GM21526 (cell line): ENCODE results near the gene SLC16A10.
"Not testable (repeated sequence)": the region's sequence is repeated elsewhere in the genome, so short reads cannot be mapped to it uniquely, and the experiment has no call there.

Source experiments
- ATAC-seq: cut with Tn5 transposase; IDR thresholded peaks from one replicate; pipeline ENCODE4 v1.9.1; 2021; ENCODE audit warnings: moderate library complexity; ENCODE audit not compliant: unreplicated experiment, low FRiP score

SLC16A10 gene

GRCh38 chr6:111183702-111184517, 96.6 kb downstream of the SLC16A10 start:
- no peak for ATAC-seq

GRCh38 chr6:111184827-111185532, 97.7 kb downstream of the SLC16A10 start:
- ATAC-seq, result no peak

- no peak for ATAC-seq
Measured at GRCh38 chr6:111185954-111186353, 98.7 kb downstream of the SLC16A10 start.

GRCh38 chr6:111187874-111188273, 100.6 kb downstream of the SLC16A10 start:
- no peak for ATAC-seq

GRCh38 chr6:111189666-111190210, 102.4 kb downstream of the SLC16A10 start:
- ATAC-seq, result not testable (repeated sequence)

GRCh38 chr6:111190637-111191036, 103.3 kb downstream of the SLC16A10 start:
- ATAC-seq, result no peak

- ATAC-seq, result not testable (repeated sequence)
Measured at GRCh38 chr6:111191136-111191535, 103.8 kb downstream of the SLC16A10 start.

- no peak for ATAC-seq
Measured at GRCh38 chr6:111192911-111193555, 105.7 kb downstream of the SLC16A10 start.

GRCh38 chr6:111195656-111196055, 108.4 kb downstream of the SLC16A10 start:
- ATAC-seq, result no peak

GRCh38 chr6:111198841-111199240, 111.5 kb downstream of the SLC16A10 start:
- ATAC-seq, result no peak

- ATAC-seq, result no peak
Measured at GRCh38 chr6:111199935-111200334, 112.6 kb downstream of the SLC16A10 start.

- ATAC-seq, result no peak
Measured at GRCh38 chr6:111200350-111201243, 113.3 kb downstream of the SLC16A10 start.

- no peak for ATAC-seq
Measured at GRCh38 chr6:111201244-111201554, 113.9 kb downstream of the SLC16A10 start.

GRCh38 chr6:111201764-111202163, 114.5 kb downstream of the SLC16A10 start:
- ATAC-seq, result no peak

- ATAC-seq, result not testable (repeated sequence)
Measured at GRCh38 chr6:111203539-111203938, 116.2 kb downstream of the SLC16A10 start.

- no peak for ATAC-seq
Measured at GRCh38 chr6:111204305-111204704, 117.0 kb downstream of the SLC16A10 start.

GRCh38 chr6:111204881-111205280, 117.6 kb downstream of the SLC16A10 start:
- no peak for ATAC-seq

- ATAC-seq, result no peak
Measured at GRCh38 chr6:111205502-111205901, 118.2 kb downstream of the SLC16A10 start.

- ATAC-seq, result no peak
Measured at GRCh38 chr6:111207141-111207858, 120.0 kb downstream of the SLC16A10 start.

GRCh38 chr6:111208933-111209332, 121.6 kb downstream of the SLC16A10 start:
- no peak for ATAC-seq
